A549 (cell line): Measurements from ENCODE around the gene NFIA. TPM values are rescaled to one million over a fixed set of nuclear protein-coding genes. Genes with fewer than 3 reads are reported as not detected.
A peak's percentile ranks its signal among the peaks of the same experiment; 100 is the strongest.

Experiments used
- BHLHE40 ChIP-seq: IDR thresholded peaks from 2 replicates; pipeline ENCODE4 v1.6.1; 2012; ENCODE audit warnings: low read depth, low read length, inconsistent platforms
- CBX2 ChIP-seq: fragments of 200-600 bp; sonication (generic); IDR thresholded peaks from 2 replicates; pipeline ENCODE4 v1.6.1; 2016; ENCODE audit warnings: low read depth, mild to moderate bottlenecking, borderline replicate concordance
- CEBPB ChIP-seq, 2 experiments: fragments of >200 bp in 1 of 2; sonication (Bioruptor Twin) in 1 of 2; formaldehyde crosslinking in 1 of 2; IDR thresholded peaks; 2 replicates each; pipeline ENCODE4 v1.6.1; 2012 to 2016
- EHF ChIP-seq: fragments of 250-450 bp; sonication (Bioruptor Pico); IDR thresholded peaks from 2 replicates; pipeline ENCODE4 v1.5.0; 2020; ENCODE audit warnings: mild to moderate bottlenecking
- EP300 ChIP-seq, 2 experiments: fragments of >200 bp; sonication (Bioruptor Twin); formaldehyde crosslinking; IDR thresholded peaks; 2 replicates in 1 of 2; 3 replicates in 1 of 2; pipeline ENCODE4 v1.6.1; 2016 to 2017
- ESRRA ChIP-seq: fragments of 150-350 bp; IDR thresholded peaks from 2 replicates; pipeline ENCODE4 v1.6.1; 2014; ENCODE audit warnings: mild to moderate bottlenecking, low read length, borderline replicate concordance
- FOSB ChIP-seq: fragments of 250-450 bp; sonication (Bioruptor Pico); IDR thresholded peaks from 2 replicates; pipeline ENCODE4 v1.5.0; 2020; ENCODE audit warnings: mild to moderate bottlenecking, moderate library complexity
- FOSL2 ChIP-seq, 2 experiments: fragments of 450-650 bp in 1 of 2; fragments of >200 bp in 1 of 2; sonication (Bioruptor Twin) in 1 of 2; formaldehyde crosslinking; IDR thresholded peaks; 2 replicates each; pipeline versions ENCODE4 v1.5.0 to v1.6.1; 2016 to 2020; ENCODE audit warnings: mild to moderate bottlenecking in 1 of 2, moderate library complexity in 1 of 2
- GATA3 ChIP-seq: IDR thresholded peaks from 2 replicates; pipeline ENCODE4 v1.6.1; 2012; ENCODE audit warnings: borderline replicate concordance
- HEYL ChIP-seq: fragments of 250-450 bp; sonication (Bioruptor Pico); IDR thresholded peaks from 2 replicates; pipeline ENCODE4 v1.8.0; 2021; ENCODE audit warnings: mild to moderate bottlenecking, moderate library complexity
- HOXB13 ChIP-seq: fragments of 250-450 bp; sonication (Bioruptor Pico); IDR thresholded peaks from 2 replicates; pipeline ENCODE4 v1.5.0; 2020; ENCODE audit warnings: low read depth, mild to moderate bottlenecking, moderate library complexity
- HOXB5 ChIP-seq: fragments of 250-450 bp; sonication (Bioruptor Pico); IDR thresholded peaks from 2 replicates; pipeline ENCODE4 v1.5.0; 2020; ENCODE audit warnings: mild to moderate bottlenecking, moderate library complexity
- JUN ChIP-seq, 2 experiments: fragments of >200 bp; sonication (Bioruptor Twin); formaldehyde crosslinking; IDR thresholded peaks; 2 replicates in 1 of 2; 3 replicates in 1 of 2; pipeline ENCODE4 v1.6.1; 2016 to 2017
- JUNB ChIP-seq: fragments of >200 bp; sonication (Bioruptor Twin); formaldehyde crosslinking; IDR thresholded peaks from 2 replicates; pipeline ENCODE4 v1.6.1; 2016
- KDM1A ChIP-seq: fragments of 200-600 bp; sonication (generic); IDR thresholded peaks from 2 replicates; pipeline ENCODE4 v1.6.1; 2016; ENCODE audit warnings: low read depth, mild to moderate bottlenecking
- KDM5A ChIP-seq: fragments of 200-600 bp; sonication (generic); IDR thresholded peaks from 2 replicates; pipeline ENCODE4 v1.6.1; 2016; ENCODE audit warnings: antibody characterized with exemption, mild to moderate bottlenecking
- MAFK ChIP-seq: fragments of 450-650 bp; IDR thresholded peaks from 2 replicates; pipeline ENCODE4 v1.6.1; 2014; ENCODE audit not compliant: partially characterized antibody
- NR3C1 ChIP-seq: fragments of >200 bp; sonication (Bioruptor Twin); formaldehyde crosslinking; IDR thresholded peaks from 3 replicates; pipeline ENCODE4 v1.6.1; 2017
- PHF8 ChIP-seq: fragments of 200-600 bp; sonication (generic); IDR thresholded peaks from 2 replicates; pipeline ENCODE4 v1.6.1; 2016; ENCODE audit warnings: low read depth, mild to moderate bottlenecking, antibody characterized with exemption, moderate library complexity, borderline replicate concordance
- POLR2A ChIP-seq: IDR thresholded peaks from 2 replicates; pipeline ENCODE4 v1.6.1; 2012; ENCODE audit warnings: mild to moderate bottlenecking, low read length
- POLR2AphosphoS2 ChIP-seq: conservative IDR thresholded peaks from 2 replicates; pipeline ENCODE4 v1.6.1; 2012; ENCODE audit warnings: low read length, improper control_type of control experiment, inconsistent platforms
- RFX5 ChIP-seq: fragments of 450-650 bp; IDR thresholded peaks from 2 replicates; pipeline ENCODE4 v1.7.1; 2014; ENCODE audit warnings: antibody characterized with exemption, mild to moderate bottlenecking, moderate library complexity
- RNF2 ChIP-seq: fragments of 200-600 bp; sonication (generic); IDR thresholded peaks from 2 replicates; pipeline ENCODE4 v1.6.1; 2016; ENCODE audit warnings: low read depth, mild to moderate bottlenecking, antibody characterized with exemption, moderate library complexity, borderline replicate concordance
- SMC3 ChIP-seq: fragments of >200 bp; sonication (Bioruptor Twin); formaldehyde crosslinking; IDR thresholded peaks from 3 replicates; pipeline ENCODE4 v1.6.1; 2018; ENCODE audit warnings: inconsistent platforms
- SREBF2 ChIP-seq: fragments of 450-650 bp; IDR thresholded peaks from 2 replicates; pipeline ENCODE4 v1.6.1; 2014; ENCODE audit warnings: mild to moderate bottlenecking, moderate library complexity
- TFCP2L1 ChIP-seq: fragments of 250-450 bp; sonication (Bioruptor Pico); IDR thresholded peaks from 2 replicates; pipeline ENCODE4 v1.5.0; 2021; ENCODE audit warnings: mild to moderate bottlenecking
- ZC3H11A ChIP-seq: fragments of 450-650 bp; IDR thresholded peaks from 2 replicates; pipeline ENCODE4 v1.6.1; 2014; ENCODE audit warnings: antibody characterized with exemption, mild to moderate bottlenecking
- ZNF302 ChIP-seq: fragments of 250-450 bp; sonication (Bioruptor Pico); IDR thresholded peaks from 2 replicates; pipeline ENCODE4 v1.9.0; 2021; ENCODE audit warnings: inconsistent platforms, mild to moderate bottlenecking, moderate library complexity
- ZSCAN20 ChIP-seq: fragments of 250-450 bp; sonication (Bioruptor Pico); IDR thresholded peaks from 2 replicates; pipeline ENCODE4 v1.8.0; 2022; ENCODE audit warnings: mild to moderate bottlenecking, moderate library complexity
- polyA plus RNA-seq, 4 experiments: library from polyadenylated mRNA; depleted of rRNA in 3 of 4; stranded (reverse); fragments of >200 nt; fragmentation: RNase III in 1 of 4; extraction: RNeasy Plus Mini Kit Qiagen cat#74134 plus additional on column Dnase treatment in 1 of 4; gene quantifications; 2 replicates in 3 of 4; 3 replicates in 1 of 4; pipeline ENCODE4 v1.2.3, GENCODE V29; 2011 to 2017
- TF ChIP-seq, protein P1 (sequence below): IDR thresholded peaks from 2 replicates; pipeline ENCODE4 v1.6.1; 2012
- TF ChIP-seq, protein P2 (sequence below): IDR thresholded peaks from 2 replicates; pipeline ENCODE4 v1.6.1; 2012; ENCODE audit warnings: low read depth, borderline replicate concordance
- TF ChIP-seq, protein P3 (sequence below): fragments of 250-450 bp; sonication (Bioruptor Pico); IDR thresholded peaks from 2 replicates; pipeline ENCODE4 v1.5.0; 2020; ENCODE audit warnings: low read depth, mild to moderate bottlenecking, moderate library complexity
- TF ChIP-seq, protein P4 (sequence below): fragments of >200 bp; sonication (Bioruptor Twin); formaldehyde crosslinking; IDR thresholded peaks from 2 replicates; pipeline ENCODE4 v1.6.1; 2016
- TF ChIP-seq, protein P5 (sequence below): fragments of 200-600 bp; sonication (generic); IDR thresholded peaks from 2 replicates; pipeline ENCODE4 v1.6.1; 2016; ENCODE audit warnings: antibody characterized with exemption, mild to moderate bottlenecking, moderate library complexity
- TF ChIP-seq, protein P6 (sequence below): IDR thresholded peaks from 2 replicates; pipeline ENCODE4 v1.6.1; 2012
- TF ChIP-seq, protein P7 (sequence below): fragments of 450-650 bp; IDR thresholded peaks from 2 replicates; pipeline ENCODE4 v1.6.1; 2014; ENCODE audit warnings: antibody characterized with exemption
- TF ChIP-seq, protein P8 (sequence below): fragments of >200 bp; sonication (Bioruptor Twin); formaldehyde crosslinking; IDR thresholded peaks from 3 replicates; pipeline ENCODE4 v1.5.1; 2016

NFIA gene
- polyA plus RNA-seq, 2 of the 4 experiments (the other 2 are of a cell fraction) = 6.5 to 25.8 TPM

DNA sequence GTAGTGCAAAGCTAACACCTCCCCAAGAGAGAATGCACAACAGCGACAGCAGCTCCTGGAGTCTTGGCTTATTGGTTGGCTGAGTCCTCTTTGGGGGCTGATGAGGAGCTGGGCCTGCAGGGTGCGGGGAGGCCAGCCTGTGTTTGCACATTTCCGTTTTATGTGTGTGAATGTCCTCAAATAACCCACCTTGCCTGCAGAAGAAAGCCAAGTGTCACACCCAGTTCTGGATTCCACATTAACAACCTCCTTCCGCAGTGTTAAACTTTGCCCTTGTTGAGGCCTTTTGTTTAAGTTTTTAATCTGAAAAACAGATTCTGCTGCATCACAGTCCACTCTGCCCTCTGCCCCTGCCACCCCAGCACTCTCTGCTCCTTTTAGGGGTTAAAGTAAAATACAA is 368.1 kb downstream of the NFIA start (continued):
- TF ChIP-seq, protein P1, sequence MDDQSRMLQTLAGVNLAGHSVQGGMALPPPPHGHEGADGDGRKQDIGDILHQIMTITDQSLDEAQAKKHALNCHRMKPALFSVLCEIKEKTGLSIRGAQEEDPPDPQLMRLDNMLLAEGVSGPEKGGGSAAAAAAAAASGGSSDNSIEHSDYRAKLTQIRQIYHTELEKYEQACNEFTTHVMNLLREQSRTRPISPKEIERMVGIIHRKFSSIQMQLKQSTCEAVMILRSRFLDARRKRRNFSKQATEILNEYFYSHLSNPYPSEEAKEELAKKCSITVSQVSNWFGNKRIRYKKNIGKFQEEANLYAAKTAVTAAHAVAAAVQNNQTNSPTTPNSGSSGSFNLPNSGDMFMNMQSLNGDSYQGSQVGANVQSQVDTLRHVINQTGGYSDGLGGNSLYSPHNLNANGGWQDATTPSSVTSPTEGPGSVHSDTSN = no peak
- TF ChIP-seq ZNF302 (CRISPR knock-in tag) = no peak
- no peak for TF ChIP-seq RNF2
- TF ChIP-seq JUNB = no peak
- TF ChIP-seq SMC3 = no peak
- no peak for TF ChIP-seq ZC3H11A
- TF ChIP-seq, protein P2, sequence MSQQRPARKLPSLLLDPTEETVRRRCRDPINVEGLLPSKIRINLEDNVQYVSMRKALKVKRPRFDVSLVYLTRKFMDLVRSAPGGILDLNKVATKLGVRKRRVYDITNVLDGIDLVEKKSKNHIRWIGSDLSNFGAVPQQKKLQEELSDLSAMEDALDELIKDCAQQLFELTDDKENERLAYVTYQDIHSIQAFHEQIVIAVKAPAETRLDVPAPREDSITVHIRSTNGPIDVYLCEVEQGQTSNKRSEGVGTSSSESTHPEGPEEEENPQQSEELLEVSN = no peak
- TF ChIP-seq, protein P3, sequence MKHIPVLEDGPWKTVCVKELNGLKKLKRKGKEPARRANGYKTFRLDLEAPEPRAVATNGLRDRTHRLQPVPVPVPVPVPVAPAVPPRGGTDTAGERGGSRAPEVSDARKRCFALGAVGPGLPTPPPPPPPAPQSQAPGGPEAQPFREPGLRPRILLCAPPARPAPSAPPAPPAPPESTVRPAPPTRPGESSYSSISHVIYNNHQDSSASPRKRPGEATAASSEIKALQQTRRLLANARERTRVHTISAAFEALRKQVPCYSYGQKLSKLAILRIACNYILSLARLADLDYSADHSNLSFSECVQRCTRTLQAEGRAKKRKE (CRISPR knock-in tag) = no peak
- TF ChIP-seq, protein P4, sequence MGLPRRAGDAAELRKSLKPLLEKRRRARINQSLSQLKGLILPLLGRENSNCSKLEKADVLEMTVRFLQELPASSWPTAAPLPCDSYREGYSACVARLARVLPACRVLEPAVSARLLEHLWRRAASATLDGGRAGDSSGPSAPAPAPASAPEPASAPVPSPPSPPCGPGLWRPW = no peak
- TF ChIP-seq EP300 (IDR thresholded peaks at IDR 0.05) = peak in 1 of 2 experiments; percentile 50; a peak in 1 of 5 replicates
- no peak for TF ChIP-seq TFCP2L1 (CRISPR knock-in tag)
- TF ChIP-seq, protein P5, sequence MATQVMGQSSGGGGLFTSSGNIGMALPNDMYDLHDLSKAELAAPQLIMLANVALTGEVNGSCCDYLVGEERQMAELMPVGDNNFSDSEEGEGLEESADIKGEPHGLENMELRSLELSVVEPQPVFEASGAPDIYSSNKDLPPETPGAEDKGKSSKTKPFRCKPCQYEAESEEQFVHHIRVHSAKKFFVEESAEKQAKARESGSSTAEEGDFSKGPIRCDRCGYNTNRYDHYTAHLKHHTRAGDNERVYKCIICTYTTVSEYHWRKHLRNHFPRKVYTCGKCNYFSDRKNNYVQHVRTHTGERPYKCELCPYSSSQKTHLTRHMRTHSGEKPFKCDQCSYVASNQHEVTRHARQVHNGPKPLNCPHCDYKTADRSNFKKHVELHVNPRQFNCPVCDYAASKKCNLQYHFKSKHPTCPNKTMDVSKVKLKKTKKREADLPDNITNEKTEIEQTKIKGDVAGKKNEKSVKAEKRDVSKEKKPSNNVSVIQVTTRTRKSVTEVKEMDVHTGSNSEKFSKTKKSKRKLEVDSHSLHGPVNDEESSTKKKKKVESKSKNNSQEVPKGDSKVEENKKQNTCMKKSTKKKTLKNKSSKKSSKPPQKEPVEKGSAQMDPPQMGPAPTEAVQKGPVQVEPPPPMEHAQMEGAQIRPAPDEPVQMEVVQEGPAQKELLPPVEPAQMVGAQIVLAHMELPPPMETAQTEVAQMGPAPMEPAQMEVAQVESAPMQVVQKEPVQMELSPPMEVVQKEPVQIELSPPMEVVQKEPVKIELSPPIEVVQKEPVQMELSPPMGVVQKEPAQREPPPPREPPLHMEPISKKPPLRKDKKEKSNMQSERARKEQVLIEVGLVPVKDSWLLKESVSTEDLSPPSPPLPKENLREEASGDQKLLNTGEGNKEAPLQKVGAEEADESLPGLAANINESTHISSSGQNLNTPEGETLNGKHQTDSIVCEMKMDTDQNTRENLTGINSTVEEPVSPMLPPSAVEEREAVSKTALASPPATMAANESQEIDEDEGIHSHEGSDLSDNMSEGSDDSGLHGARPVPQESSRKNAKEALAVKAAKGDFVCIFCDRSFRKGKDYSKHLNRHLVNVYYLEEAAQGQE = no peak
- no peak for TF ChIP-seq POLR2A
- no peak for TF ChIP-seq HEYL (CRISPR knock-in tag)
- TF ChIP-seq CBX2 = no peak
- TF ChIP-seq, protein P6, sequence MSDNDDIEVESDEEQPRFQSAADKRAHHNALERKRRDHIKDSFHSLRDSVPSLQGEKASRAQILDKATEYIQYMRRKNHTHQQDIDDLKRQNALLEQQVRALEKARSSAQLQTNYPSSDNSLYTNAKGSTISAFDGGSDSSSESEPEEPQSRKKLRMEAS = no peak
- TF ChIP-seq SREBF2 = no peak
- TF ChIP-seq GATA3 = peak; percentile 64
- TF ChIP-seq RFX5 = no peak
- no peak for TF ChIP-seq ESRRA
- no peak for TF ChIP-seq BHLHE40
- TF ChIP-seq KDM5A = no peak
- no peak for TF ChIP-seq ZSCAN20 (CRISPR knock-in tag)
- TF ChIP-seq, protein P7, sequence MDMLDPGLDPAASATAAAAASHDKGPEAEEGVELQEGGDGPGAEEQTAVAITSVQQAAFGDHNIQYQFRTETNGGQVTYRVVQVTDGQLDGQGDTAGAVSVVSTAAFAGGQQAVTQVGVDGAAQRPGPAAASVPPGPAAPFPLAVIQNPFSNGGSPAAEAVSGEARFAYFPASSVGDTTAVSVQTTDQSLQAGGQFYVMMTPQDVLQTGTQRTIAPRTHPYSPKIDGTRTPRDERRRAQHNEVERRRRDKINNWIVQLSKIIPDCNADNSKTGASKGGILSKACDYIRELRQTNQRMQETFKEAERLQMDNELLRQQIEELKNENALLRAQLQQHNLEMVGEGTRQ = no peak
- peak in 1 of 2 experiments; percentile 30; a peak in 2 of 5 replicates for TF ChIP-seq JUN (IDR thresholded peaks at IDR 0.05)
- TF ChIP-seq HOXB13 = no peak
- no peak for TF ChIP-seq FOSL2 (IDR thresholded peaks at IDR 0.05)
- no peak for TF ChIP-seq FOSL2 (CRISPR knock-in tag; IDR thresholded peaks at IDR 0.05)
- no peak for TF ChIP-seq PHF8
- no peak for TF ChIP-seq KDM1A
- 0 out of 4 replicates have a peak, but pooled peaks of 1 of the 2 experiments have one; percentile 7 for TF ChIP-seq CEBPB (IDR thresholded peaks at IDR 0.05)
- no peak for TF ChIP-seq EHF (CRISPR knock-in tag)
- 0 out of 2 replicates have a peak, but pooled peaks have one; percentile 33 for TF ChIP-seq FOSB (CRISPR knock-in tag)
- no peak for TF ChIP-seq POLR2AphosphoS2
- TF ChIP-seq HOXB5 (CRISPR knock-in tag) = no peak
- no peak for TF ChIP-seq NR3C1
- TF ChIP-seq, protein P8, sequence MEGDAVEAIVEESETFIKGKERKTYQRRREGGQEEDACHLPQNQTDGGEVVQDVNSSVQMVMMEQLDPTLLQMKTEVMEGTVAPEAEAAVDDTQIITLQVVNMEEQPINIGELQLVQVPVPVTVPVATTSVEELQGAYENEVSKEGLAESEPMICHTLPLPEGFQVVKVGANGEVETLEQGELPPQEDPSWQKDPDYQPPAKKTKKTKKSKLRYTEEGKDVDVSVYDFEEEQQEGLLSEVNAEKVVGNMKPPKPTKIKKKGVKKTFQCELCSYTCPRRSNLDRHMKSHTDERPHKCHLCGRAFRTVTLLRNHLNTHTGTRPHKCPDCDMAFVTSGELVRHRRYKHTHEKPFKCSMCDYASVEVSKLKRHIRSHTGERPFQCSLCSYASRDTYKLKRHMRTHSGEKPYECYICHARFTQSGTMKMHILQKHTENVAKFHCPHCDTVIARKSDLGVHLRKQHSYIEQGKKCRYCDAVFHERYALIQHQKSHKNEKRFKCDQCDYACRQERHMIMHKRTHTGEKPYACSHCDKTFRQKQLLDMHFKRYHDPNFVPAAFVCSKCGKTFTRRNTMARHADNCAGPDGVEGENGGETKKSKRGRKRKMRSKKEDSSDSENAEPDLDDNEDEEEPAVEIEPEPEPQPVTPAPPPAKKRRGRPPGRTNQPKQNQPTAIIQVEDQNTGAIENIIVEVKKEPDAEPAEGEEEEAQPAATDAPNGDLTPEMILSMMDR = no peak
- TF ChIP-seq MAFK = peak; percentile 32
